HCT116 (cell line): Measurements from ENCODE around the gene PRKRIP1. TPM values are rescaled to one million over a fixed set of nuclear protein-coding genes. Genes with fewer than 3 reads are reported as not detected.

Experiments
- ATAC-seq: fragments of 200-7000 bp; cut with Tn5 transposase; 2 replicates; pipeline ENCODE4 v1.9.1; 2020; ENCODE audit warnings: mild to moderate bottlenecking, moderate library complexity
- BruUV-seq: library from RNA; stranded (reverse); fragments of 400-500 nt; replicated peaks from 2 replicates; lab custom pipeline; 2021; lab: Mats Ljungman, UMichigan
- CTCF ChIA-PET: fragments of 300-600 bp; sonication (Branson Sonifier 250); formaldehyde crosslinking; loops from one replicate; lab custom pipeline; 2021; ENCODE audit warnings: antibody characterized with exemption; lab: Charles Lee
- POLR2A ChIA-PET: fragments of 300-600, 350-600 bp; sonication (Branson Sonifier 250); formaldehyde crosslinking; loops from one replicate; lab custom pipeline; 2021; ENCODE audit warnings: antibody characterized with exemption; lab: Charles Lee
- RAD21 ChIA-PET, 2 experiments: fragments of 300-600 bp; sonication (Branson Sonifier 250); formaldehyde crosslinking; loops; one replicate each; lab custom pipeline; 2023; ENCODE audit warnings: low total read pairs in 2 of 2; ENCODE audit not compliant: uncharacterized antibody in 2 of 2, unreplicated experiment in 2 of 2, low non-redundant PET in 1 of 2; lab: Charles Lee
- DNase-seq: peaks from one replicate; pipeline ENCODE4 v3.0.0-alpha.2; 2010; ENCODE audit warnings: low read depth, low spot score
- H2AFZ ChIP-seq: fragments of 200-600 bp; shearing (Covaris generic), sonication (generic); 2 replicates; pipeline ENCODE4 v1.6.1; 2017; ENCODE audit warnings: low read depth, mixed run types, mixed read lengths, antibody characterized with exemption, low read length; ENCODE audit not compliant: poor library complexity, severe bottlenecking
- H3K27ac ChIP-seq: 2 replicates; pipeline ENCODE4 v1.5.1; 2012; ENCODE audit warnings: low read depth, low read length
- H3K27me3 ChIP-seq: fragments of 200-600 bp; sonication (generic); 2 replicates; pipeline ENCODE4 v1.6.1; 2016; ENCODE audit warnings: mixed run types, low read length, mixed read lengths; ENCODE audit not compliant: insufficient read depth
- H3K36me3 ChIP-seq, 2 experiments: fragments of 200-500 bp in 1 of 2; fragments of 200-600 bp in 1 of 2; sonication (Bioruptor generic) in 1 of 2; sonication (generic) in 1 of 2; 2 replicates each; pipeline versions ENCODE4 v1.5.1 to v1.6.1; 2014 to 2016; ENCODE audit warnings: low read length in 2 of 2, inconsistent platforms in 1 of 2, mixed read lengths in 1 of 2, mixed run types in 1 of 2; ENCODE audit not compliant: insufficient read depth in 2 of 2, control insufficient read depth in 1 of 2
- H3K4me1 ChIP-seq, 2 experiments: fragments of 200-600 bp in 1 of 2; sonication (generic) in 1 of 2; 2 replicates each; pipeline versions ENCODE4 v1.5.1 to v1.6.1; 2012 to 2017; ENCODE audit warnings: low read length in 2 of 2, inconsistent platforms in 1 of 2, mild to moderate bottlenecking in 1 of 2, mixed read lengths in 1 of 2, mixed run types in 1 of 2, moderate library complexity in 1 of 2; ENCODE audit not compliant: insufficient read depth in 2 of 2, control insufficient read depth in 1 of 2
- H3K4me2 ChIP-seq: fragments of 200-600 bp; sonication (generic); 2 replicates; pipeline ENCODE4 v1.6.1; 2017; ENCODE audit warnings: mixed run types, low read length, mixed read lengths
- H3K4me3 ChIP-seq, 2 experiments: fragments of 200-600 bp in 1 of 2; sonication (generic) in 1 of 2; replicated peaks in 1 of 2; 2 replicates each; pipeline ENCODE4 v1.5.1; 2011 to 2016; ENCODE audit warnings: low read length in 2 of 2, control low read depth in 1 of 2, low read depth in 1 of 2, mild to moderate bottlenecking in 1 of 2, mixed read lengths in 1 of 2, mixed run types in 1 of 2
- H3K79me2 ChIP-seq: fragments of 200-600 bp; sonication (generic); 2 replicates; pipeline ENCODE4 v1.6.1; 2017; ENCODE audit warnings: mild to moderate bottlenecking, mixed run types, low read length, moderate library complexity, mixed read lengths; ENCODE audit not compliant: insufficient read depth
- H3K9ac ChIP-seq: fragments of 200-600 bp; sonication (generic); 2 replicates; pipeline ENCODE4 v1.6.1; 2016; ENCODE audit warnings: low read length, mixed read lengths
- H3K9me2 ChIP-seq: fragments of 200-600 bp; sonication (generic), shearing (Covaris generic); 2 replicates; pipeline ENCODE4 v1.6.1; 2017; ENCODE audit warnings: mixed run types, mild to moderate bottlenecking, moderate library complexity; ENCODE audit not compliant: insufficient read depth
- H3K9me3 ChIP-seq, 2 experiments: fragments of 200-500 bp in 1 of 2; fragments of 200-600 bp in 1 of 2; sonication (Bioruptor generic) in 1 of 2; sonication (generic) in 1 of 2; 2 replicates each; pipeline ENCODE4 v1.6.1; 2014 to 2017; ENCODE audit warnings: low read length in 2 of 2, mixed read lengths in 2 of 2, inconsistent platforms in 1 of 2, low read depth in 1 of 2, mild to moderate bottlenecking in 1 of 2, mixed run types in 1 of 2, moderate library complexity in 1 of 2; ENCODE audit not compliant: control insufficient read depth in 1 of 2, insufficient read depth in 1 of 2
- H4K20me1 ChIP-seq: fragments of 200-600 bp; sonication (generic), shearing (Covaris generic); 2 replicates; pipeline ENCODE4 v1.6.1; 2017; ENCODE audit warnings: mixed run types, mild to moderate bottlenecking, moderate library complexity; ENCODE audit not compliant: insufficient read depth
- CBX3 ChIP-seq: IDR thresholded peaks from 2 replicates; pipeline ENCODE4 v1.6.1; 2012; ENCODE audit warnings: low read depth
- CEBPB ChIP-seq: IDR thresholded peaks from 2 replicates; pipeline ENCODE4 v1.6.1; 2012; ENCODE audit warnings: low read depth
- EGR1 ChIP-seq: IDR thresholded peaks from 2 replicates; pipeline ENCODE4 v1.6.1; 2012; ENCODE audit warnings: low read depth
- EZH2phosphoT487 ChIP-seq: fragments of 200-600 bp; IDR thresholded peaks from 2 replicates; pipeline ENCODE4 v1.6.1; 2018; ENCODE audit warnings: antibody characterized with exemption, borderline replicate concordance
- FOSL1 ChIP-seq: IDR thresholded peaks from 2 replicates; pipeline ENCODE4 v1.6.1; 2012; ENCODE audit warnings: low read depth
- JUND ChIP-seq: IDR thresholded peaks from 2 replicates; pipeline ENCODE4 v1.6.1; 2012
- POLR2A ChIP-seq: IDR thresholded peaks from 2 replicates; pipeline ENCODE4 v1.7.0; 2011; ENCODE audit warnings: borderline replicate concordance; ENCODE audit not compliant: insufficient read depth, insufficient read length; ENCODE audit errors: extremely low read depth
- POLR2AphosphoS5 ChIP-seq: IDR thresholded peaks from 2 replicates; pipeline ENCODE4 v1.6.1; 2011; ENCODE audit warnings: mild to moderate bottlenecking, low read depth, low read length, moderate library complexity
- SP1 ChIP-seq: IDR thresholded peaks from 2 replicates; pipeline ENCODE4 v1.6.1; 2012; ENCODE audit warnings: low read depth
- TCF7L2 ChIP-seq: IDR thresholded peaks from 2 replicates; pipeline ENCODE4 v1.7.0; 2011; ENCODE audit warnings: borderline replicate concordance, inconsistent platforms; ENCODE audit not compliant: insufficient read depth, insufficient read length; ENCODE audit errors: extremely low read depth
- YY1 ChIP-seq: IDR thresholded peaks from 2 replicates; pipeline ENCODE4 v1.6.1; 2011; ENCODE audit warnings: low read length, low read depth, moderate library complexity, mild to moderate bottlenecking; ENCODE audit not compliant: insufficient replicate concordance; ENCODE audit errors: extremely low read depth
- ZNF274 ChIP-seq: fragments of 200-500 bp; sonication (Bioruptor generic); IDR thresholded peaks from 2 replicates; pipeline ENCODE4 v1.6.1; 2014; ENCODE audit warnings: mild to moderate bottlenecking, low read depth, low read length, inconsistent platforms
- intact Hi-C: fragments of 100-400 bp; cut with micrococcal nuclease; formaldehyde crosslinking; loops from 2 replicates; pipeline ENCODE4 v1.10.0; 2022
- total RNA-seq: library from RNA; stranded (reverse); gene quantifications from one replicate; pipeline ENCODE4 v1.2.1, GENCODE V29; 2021; ENCODE audit not compliant: unreplicated experiment
- TF ChIP-seq, protein P1 (sequence below): IDR thresholded peaks from 2 replicates; pipeline ENCODE4 v1.6.1; 2012
- TF ChIP-seq, protein P2 (sequence below), 3 experiments: fragments of 200-600 bp in 1 of 3; sonication (generic) in 1 of 3; IDR thresholded peaks in 2 of 3; conservative IDR thresholded peaks in 1 of 3; 2 replicates each; pipeline ENCODE4 v1.5.1; 2012 to 2017; ENCODE audit warnings: low read depth in 2 of 3, low read length in 2 of 3, antibody characterized with exemption in 1 of 3, borderline replicate concordance in 1 of 3, control low read depth in 1 of 3, mild to moderate bottlenecking in 1 of 3, mixed read lengths in 1 of 3, mixed run types in 1 of 3, moderate library complexity in 1 of 3; ENCODE audit not compliant: insufficient read depth in 1 of 3
- TF ChIP-seq, protein P3 (sequence below): IDR thresholded peaks from 2 replicates; pipeline ENCODE4 v1.6.1; 2012
- TF ChIP-seq, protein P4 (sequence below): IDR thresholded peaks from 2 replicates; pipeline ENCODE4 v1.6.1; 2011; ENCODE audit warnings: mild to moderate bottlenecking, low read length, moderate library complexity; ENCODE audit not compliant: insufficient replicate concordance; ENCODE audit errors: extremely low read depth
- TF ChIP-seq, protein P5 (sequence below): IDR thresholded peaks from 2 replicates; pipeline ENCODE4 v1.6.1; 2012; ENCODE audit warnings: low read depth

The PRKRIP1 gene
- total RNA-seq, 1 experiment from 2014 or later: 23.0 TPM

DNA sequence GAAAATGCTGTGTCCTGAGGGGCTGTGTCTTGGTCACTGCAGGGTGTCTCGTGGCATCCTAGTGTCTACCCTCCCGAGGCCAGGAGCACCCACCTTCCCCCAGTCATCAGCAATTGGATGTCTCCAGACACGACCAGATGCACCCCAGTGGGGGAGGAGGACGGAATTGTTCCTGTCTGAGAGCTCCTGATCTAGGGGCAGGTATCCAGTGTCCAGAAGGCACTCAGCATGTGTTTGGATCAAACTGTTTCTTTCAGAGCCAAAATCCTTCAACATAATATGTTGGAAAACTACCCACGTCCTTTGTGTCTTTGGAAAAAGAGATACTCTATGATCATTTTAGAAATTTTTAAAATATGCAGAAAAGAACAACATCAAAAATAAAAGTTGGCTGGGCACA is 16.9 kb downstream of the PRKRIP1 start:
- intact Hi-C loops: no loop called here
- CTCF ChIA-PET: interaction anchor here (1.1 to 1.4 kb wide), 3 partner anchors 10 to 43 kb away, joined by 3 to 14 read pairs (median 5); no protein-coding TSS in a partner anchor

More for the DNA sequence above, 16.9 kb downstream of the PRKRIP1 start:
- ChIA-PET POLR2A (no interaction called here), RAD21 (no interaction called here)
- no peak for TF ChIP-seq JUND
- TF ChIP-seq, protein P1, sequence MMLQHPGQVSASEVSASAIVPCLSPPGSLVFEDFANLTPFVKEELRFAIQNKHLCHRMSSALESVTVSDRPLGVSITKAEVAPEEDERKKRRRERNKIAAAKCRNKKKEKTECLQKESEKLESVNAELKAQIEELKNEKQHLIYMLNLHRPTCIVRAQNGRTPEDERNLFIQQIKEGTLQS: no peak
- TF ChIP-seq CBX3: no peak
- TF ChIP-seq ZNF274: no peak
- TF ChIP-seq, protein P2, sequence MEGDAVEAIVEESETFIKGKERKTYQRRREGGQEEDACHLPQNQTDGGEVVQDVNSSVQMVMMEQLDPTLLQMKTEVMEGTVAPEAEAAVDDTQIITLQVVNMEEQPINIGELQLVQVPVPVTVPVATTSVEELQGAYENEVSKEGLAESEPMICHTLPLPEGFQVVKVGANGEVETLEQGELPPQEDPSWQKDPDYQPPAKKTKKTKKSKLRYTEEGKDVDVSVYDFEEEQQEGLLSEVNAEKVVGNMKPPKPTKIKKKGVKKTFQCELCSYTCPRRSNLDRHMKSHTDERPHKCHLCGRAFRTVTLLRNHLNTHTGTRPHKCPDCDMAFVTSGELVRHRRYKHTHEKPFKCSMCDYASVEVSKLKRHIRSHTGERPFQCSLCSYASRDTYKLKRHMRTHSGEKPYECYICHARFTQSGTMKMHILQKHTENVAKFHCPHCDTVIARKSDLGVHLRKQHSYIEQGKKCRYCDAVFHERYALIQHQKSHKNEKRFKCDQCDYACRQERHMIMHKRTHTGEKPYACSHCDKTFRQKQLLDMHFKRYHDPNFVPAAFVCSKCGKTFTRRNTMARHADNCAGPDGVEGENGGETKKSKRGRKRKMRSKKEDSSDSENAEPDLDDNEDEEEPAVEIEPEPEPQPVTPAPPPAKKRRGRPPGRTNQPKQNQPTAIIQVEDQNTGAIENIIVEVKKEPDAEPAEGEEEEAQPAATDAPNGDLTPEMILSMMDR (IDR thresholded peaks at IDR 0.05 in 2 of 3, conservative IDR thresholded peaks at IDR 0.05 in 1 of 3; ENCODE audit: borderline replicate concordance in 1 of 3, insufficient read depth in 1 of 3, low read depth in 2 of 3, low read length in 2 of 3): no peak
- no peak for TF ChIP-seq POLR2A
- no peak for TF ChIP-seq EZH2phosphoT487
- no peak for TF ChIP-seq SP1
- TF ChIP-seq POLR2AphosphoS5: no peak
- TF ChIP-seq, protein P3, sequence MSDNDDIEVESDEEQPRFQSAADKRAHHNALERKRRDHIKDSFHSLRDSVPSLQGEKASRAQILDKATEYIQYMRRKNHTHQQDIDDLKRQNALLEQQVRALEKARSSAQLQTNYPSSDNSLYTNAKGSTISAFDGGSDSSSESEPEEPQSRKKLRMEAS: no peak
- TF ChIP-seq, protein P4, sequence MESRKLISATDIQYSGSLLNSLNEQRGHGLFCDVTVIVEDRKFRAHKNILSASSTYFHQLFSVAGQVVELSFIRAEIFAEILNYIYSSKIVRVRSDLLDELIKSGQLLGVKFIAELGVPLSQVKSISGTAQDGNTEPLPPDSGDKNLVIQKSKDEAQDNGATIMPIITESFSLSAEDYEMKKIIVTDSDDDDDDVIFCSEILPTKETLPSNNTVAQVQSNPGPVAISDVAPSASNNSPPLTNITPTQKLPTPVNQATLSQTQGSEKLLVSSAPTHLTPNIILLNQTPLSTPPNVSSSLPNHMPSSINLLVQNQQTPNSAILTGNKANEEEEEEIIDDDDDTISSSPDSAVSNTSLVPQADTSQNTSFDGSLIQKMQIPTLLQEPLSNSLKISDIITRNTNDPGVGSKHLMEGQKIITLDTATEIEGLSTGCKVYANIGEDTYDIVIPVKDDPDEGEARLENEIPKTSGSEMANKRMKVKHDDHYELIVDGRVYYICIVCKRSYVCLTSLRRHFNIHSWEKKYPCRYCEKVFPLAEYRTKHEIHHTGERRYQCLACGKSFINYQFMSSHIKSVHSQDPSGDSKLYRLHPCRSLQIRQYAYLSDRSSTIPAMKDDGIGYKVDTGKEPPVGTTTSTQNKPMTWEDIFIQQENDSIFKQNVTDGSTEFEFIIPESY: no peak
- TF ChIP-seq CEBPB: no peak
- TF ChIP-seq EGR1: no peak
- no peak for TF ChIP-seq TCF7L2
- TF ChIP-seq, protein P5, sequence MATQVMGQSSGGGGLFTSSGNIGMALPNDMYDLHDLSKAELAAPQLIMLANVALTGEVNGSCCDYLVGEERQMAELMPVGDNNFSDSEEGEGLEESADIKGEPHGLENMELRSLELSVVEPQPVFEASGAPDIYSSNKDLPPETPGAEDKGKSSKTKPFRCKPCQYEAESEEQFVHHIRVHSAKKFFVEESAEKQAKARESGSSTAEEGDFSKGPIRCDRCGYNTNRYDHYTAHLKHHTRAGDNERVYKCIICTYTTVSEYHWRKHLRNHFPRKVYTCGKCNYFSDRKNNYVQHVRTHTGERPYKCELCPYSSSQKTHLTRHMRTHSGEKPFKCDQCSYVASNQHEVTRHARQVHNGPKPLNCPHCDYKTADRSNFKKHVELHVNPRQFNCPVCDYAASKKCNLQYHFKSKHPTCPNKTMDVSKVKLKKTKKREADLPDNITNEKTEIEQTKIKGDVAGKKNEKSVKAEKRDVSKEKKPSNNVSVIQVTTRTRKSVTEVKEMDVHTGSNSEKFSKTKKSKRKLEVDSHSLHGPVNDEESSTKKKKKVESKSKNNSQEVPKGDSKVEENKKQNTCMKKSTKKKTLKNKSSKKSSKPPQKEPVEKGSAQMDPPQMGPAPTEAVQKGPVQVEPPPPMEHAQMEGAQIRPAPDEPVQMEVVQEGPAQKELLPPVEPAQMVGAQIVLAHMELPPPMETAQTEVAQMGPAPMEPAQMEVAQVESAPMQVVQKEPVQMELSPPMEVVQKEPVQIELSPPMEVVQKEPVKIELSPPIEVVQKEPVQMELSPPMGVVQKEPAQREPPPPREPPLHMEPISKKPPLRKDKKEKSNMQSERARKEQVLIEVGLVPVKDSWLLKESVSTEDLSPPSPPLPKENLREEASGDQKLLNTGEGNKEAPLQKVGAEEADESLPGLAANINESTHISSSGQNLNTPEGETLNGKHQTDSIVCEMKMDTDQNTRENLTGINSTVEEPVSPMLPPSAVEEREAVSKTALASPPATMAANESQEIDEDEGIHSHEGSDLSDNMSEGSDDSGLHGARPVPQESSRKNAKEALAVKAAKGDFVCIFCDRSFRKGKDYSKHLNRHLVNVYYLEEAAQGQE: no peak
- TF ChIP-seq YY1: no peak
- TF ChIP-seq FOSL1: no peak
- DNase-seq: no peak
- Histone ChIP-seq H3K27ac (no peak overlapping the region), H2AFZ (no peak overlapping the region), H3K9me3 (no peaks in the 10 kb centered on the region), H3K27me3 (no peaks in the 10 kb centered on the region), H3K36me3 (peaks cover 23 to 31% of the 10 kb centered on the region in 2 experiments), H4K20me1 (no peaks in the 10 kb centered on the region), H3K79me2 (peaks cover 19% of the 10 kb centered on the region; the same call in 1 of the 2 replicates), H3K4me2 (no peak overlapping the region), H3K9me2 (no peaks in the 10 kb centered on the region), H3K4me3 (no peak overlapping the region), H3K4me1 (no peaks in the 10 kb centered on the region), H3K9ac (no peak overlapping the region)
- no peak for ATAC-seq
- BruUV-seq: no TSS peak
